HG03521 (cell line): Measurements from ENCODE around the gene ACTR8.

Source experiments
- ATAC-seq: cut with Tn5 transposase; IDR thresholded peaks from one replicate; pipeline ENCODE4 v1.9.1; 2021; ENCODE audit warnings: mild to moderate bottlenecking, moderate library complexity; ENCODE audit not compliant: unreplicated experiment

Gene ACTR8

GRCh38 chr3:53836084-53836872 is 45.7 kb downstream of the ACTR8 start:
- ATAC-seq: no peak

GRCh38 chr3:53835257-53835656 is 46.7 kb downstream of the ACTR8 start:
- ATAC-seq: no peak

GRCh38 chr3:53834429-53835095 is 47.4 kb downstream of the ACTR8 start:
- no peak for ATAC-seq

GRCh38 chr3:53833700-53834099 is 48.3 kb downstream of the ACTR8 start:
- ATAC-seq: no peak

- no peak for ATAC-seq
Observed at GRCh38 chr3:53833053-53833645, 48.8 kb downstream of the ACTR8 start.

GRCh38 chr3:53830944-53831343 is 51.0 kb downstream of the ACTR8 start:
- no peak for ATAC-seq

- ATAC-seq: no peak
Observed at GRCh38 chr3:53829605-53830004, 52.3 kb downstream of the ACTR8 start.

- no peak for ATAC-seq
Observed at GRCh38 chr3:53828581-53828980, 53.4 kb downstream of the ACTR8 start.

- ATAC-seq: no peak
Observed at GRCh38 chr3:53826048-53826447, 55.9 kb downstream of the ACTR8 start.

GRCh38 chr3:53824795-53825194 is 57.2 kb downstream of the ACTR8 start:
- no peak for ATAC-seq

GRCh38 chr3:53823956-53824657 is 57.8 kb downstream of the ACTR8 start:
- ATAC-seq: no peak

- no peak for ATAC-seq
Observed at GRCh38 chr3:53823026-53823955, 58.7 kb downstream of the ACTR8 start.

GRCh38 chr3:53822331-53822741 is 59.6 kb downstream of the ACTR8 start:
- no peak for ATAC-seq

GRCh38 chr3:53821631-53822121 is 60.3 kb downstream of the ACTR8 start:
- no peak for ATAC-seq

GRCh38 chr3:53820756-53821580 is 61.0 kb downstream of the ACTR8 start:
- no peak for ATAC-seq

GRCh38 chr3:53820084-53820483 is 61.9 kb downstream of the ACTR8 start:
- no peak for ATAC-seq

- no peak for ATAC-seq
Observed at GRCh38 chr3:53819163-53819868, 62.6 kb downstream of the ACTR8 start.
